Neural crest cell (in vitro differentiated cells): ENCODE data around the gene FRAS1. TPM values are rescaled to one million over a fixed set of nuclear protein-coding genes. Genes with fewer than 3 reads are reported as not detected.
"Not testable (repeated sequence)": the region's sequence is repeated elsewhere in the genome, so short reads cannot be mapped to it uniquely, and the experiment has no call there.

ENCODE experiments used
- DNase-seq: peaks from one replicate; pipeline ENCODE4 v3.0.0; 2021; ENCODE audit warnings: low read depth, mixed read lengths, low spot score
- H3K27ac Mint-ChIP-seq: one replicate; pipeline ENCODE4 v1.8.0; 2021; ENCODE audit warnings: mild to moderate bottlenecking, mixed read lengths; ENCODE audit not compliant: unreplicated experiment
- H3K27me3 Mint-ChIP-seq: 2 replicates; pipeline ENCODE4 v1.8.0; 2021; ENCODE audit warnings: low read depth, mild to moderate bottlenecking, mixed read lengths
- H3K36me3 Mint-ChIP-seq: 2 replicates; pipeline ENCODE4 v1.8.0; 2021; ENCODE audit warnings: low read depth, mild to moderate bottlenecking, mixed read lengths
- H3K4me1 Mint-ChIP-seq: 2 replicates; pipeline ENCODE4 v1.8.0; 2021; ENCODE audit warnings: mixed read lengths
- H3K4me3 Mint-ChIP-seq: one replicate; pipeline ENCODE4 v1.8.0; 2021; ENCODE audit warnings: mild to moderate bottlenecking, mixed read lengths
- H3K9me3 Mint-ChIP-seq: 2 replicates; pipeline ENCODE4 v1.8.0; 2021; ENCODE audit warnings: mixed read lengths
- CTCF ChIP-seq: fragments of 200-600 bp; sonication (generic); conservative IDR thresholded peaks from 2 replicates; pipeline ENCODE4 v1.5.0; 2021; ENCODE audit warnings: antibody characterized with exemption, mild to moderate bottlenecking
- long read RNA-seq: library from polyadenylated mRNA; unstranded; transcript quantifications from one replicate; pipeline ENCODE4 v2.0.0, GENCODE V29; 2020
- total RNA-seq: library from RNA; stranded (reverse); gene quantifications from 2 replicates; pipeline ENCODE4 v1.2.1, GENCODE V29; 2021

FRAS1 gene
- 8.4 and 9.3 TPM in 2 replicates for total RNA-seq
- long read RNA-seq, partial matches to known transcripts, result 0 of 4 reads
- long read RNA-seq, other reads (novel, unspliced or antisense), result 4 of 4 reads

- Mint-ChIP-seq H3K27ac (peak within 1 kb of the TSS; percentile 79), H3K4me3 (peak within 1 kb of the TSS; percentile 91), H3K36me3 (no peaks in the 10 kb centered on the region), H3K4me1 (peaks cover 31% of the 10 kb centered on the region), H3K27me3 (peaks cover 32% of the 10 kb centered on the region), H3K9me3 (no peaks in the 10 kb centered on the region)
- DNase-seq, result peak; percentile 56
- peak; percentile 25 for TF ChIP-seq CTCF
These were observed at the start of gene FRAS1 for GRCh38 chr4:78057135-78057599. TSS of gene FRAS1 (plus strand) at chr4:78057323. CDS start at chr4:78058010, 687 bp downstream.

GRCh38 chr4:78011003-78011402 is 46.1 kb upstream of the FRAS1 start:
- DNase-seq, H3K4me1 Mint-ChIP-seq, H3K27ac Mint-ChIP-seq, H3K4me3 Mint-ChIP-seq, H3K27me3 Mint-ChIP-seq: not testable (repeated sequence)
- peaks cover 11% of the 10 kb centered on the region for H3K36me3 Mint-ChIP-seq
- H3K9me3 Mint-ChIP-seq, result peaks cover 13% of the 10 kb centered on the region

GRCh38 chr4:78014889-78015886 is 41.9 kb upstream of the FRAS1 start:
- Mint-ChIP-seq H3K27me3 (no peaks in the 10 kb centered on the region), H3K36me3 (peaks cover 9% of the 10 kb centered on the region), H3K9me3 (peaks cover 8% of the 10 kb centered on the region), H3K4me3 (no peak overlapping the region), H3K4me1 (no peaks in the 10 kb centered on the region), H3K27ac (no peak overlapping the region)
- no peak for DNase-seq
- no peak for TF ChIP-seq CTCF

GRCh38 chr4:78018271-78019049 is 38.7 kb upstream of the FRAS1 start:
- H3K9me3 Mint-ChIP-seq, result no peaks in the 10 kb centered on the region
- H3K4me1 Mint-ChIP-seq, result peaks cover 5% of the 10 kb centered on the region
- no peaks in the 10 kb centered on the region for H3K36me3 Mint-ChIP-seq
- no peak overlapping the region for H3K27ac Mint-ChIP-seq
- TF ChIP-seq CTCF, result no peak
- H3K4me3 Mint-ChIP-seq, result no peak overlapping the region
- H3K27me3 Mint-ChIP-seq, result no peaks in the 10 kb centered on the region
- no peak for DNase-seq

GRCh38 chr4:78019414-78019813 is 37.7 kb upstream of the FRAS1 start:
- DNase-seq, result no peak
- Mint-ChIP-seq H3K9me3 (no peaks in the 10 kb centered on the region), H3K27me3 (no peaks in the 10 kb centered on the region), H3K27ac (no peak overlapping the region), H3K4me1 (peaks cover 5% of the 10 kb centered on the region), H3K36me3 (no peaks in the 10 kb centered on the region), H3K4me3 (no peak overlapping the region)
- TF ChIP-seq CTCF, result no peak
